ENCODE measurements around the gene C7orf57.

DNA sequence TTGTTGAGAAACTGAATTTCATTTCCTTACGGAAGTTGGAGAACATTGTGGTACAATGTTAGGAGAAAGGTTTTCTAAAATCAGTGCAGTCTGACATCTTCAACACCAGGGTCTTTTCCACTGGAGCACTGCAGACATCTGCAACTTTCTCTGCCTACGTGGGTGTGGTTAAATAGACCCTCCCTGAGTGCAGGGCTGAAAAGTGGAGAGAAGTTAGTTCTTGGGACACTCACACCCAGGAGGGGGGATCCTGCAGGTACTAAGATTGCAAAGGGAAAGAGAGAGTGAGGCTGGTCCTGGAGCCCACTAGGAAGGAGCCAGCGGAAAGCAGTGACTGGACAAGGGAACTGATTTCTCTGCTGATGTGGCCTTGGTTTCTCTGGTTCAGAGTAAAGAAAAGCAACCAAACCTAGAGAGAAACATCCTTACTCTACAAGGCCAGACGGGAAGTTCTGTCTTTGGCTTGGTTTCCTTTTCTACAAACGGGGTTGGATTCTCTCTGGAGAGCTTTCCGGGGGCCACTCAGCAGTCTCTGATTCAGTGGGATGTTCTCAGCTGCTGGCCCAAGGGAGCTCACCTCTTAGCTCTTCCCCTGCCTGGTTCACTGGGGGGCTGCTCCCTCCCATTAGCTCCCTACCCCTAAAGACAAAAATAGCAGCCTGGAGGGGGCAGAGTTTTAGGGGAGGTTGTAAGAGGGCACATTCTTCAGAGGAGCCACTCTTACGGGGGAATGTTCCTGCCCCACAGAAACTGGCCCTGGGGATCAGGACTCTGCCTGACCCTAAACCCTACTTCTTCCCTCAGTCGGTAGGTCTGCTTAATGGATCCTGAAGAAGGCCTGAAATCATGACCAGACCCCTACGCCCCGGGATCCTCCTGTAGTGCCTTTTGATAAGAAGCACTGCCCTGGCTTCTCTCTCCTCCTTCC is 56.4 kb downstream of the C7orf57 start:
- TF ChIP-seq, protein P1, sequence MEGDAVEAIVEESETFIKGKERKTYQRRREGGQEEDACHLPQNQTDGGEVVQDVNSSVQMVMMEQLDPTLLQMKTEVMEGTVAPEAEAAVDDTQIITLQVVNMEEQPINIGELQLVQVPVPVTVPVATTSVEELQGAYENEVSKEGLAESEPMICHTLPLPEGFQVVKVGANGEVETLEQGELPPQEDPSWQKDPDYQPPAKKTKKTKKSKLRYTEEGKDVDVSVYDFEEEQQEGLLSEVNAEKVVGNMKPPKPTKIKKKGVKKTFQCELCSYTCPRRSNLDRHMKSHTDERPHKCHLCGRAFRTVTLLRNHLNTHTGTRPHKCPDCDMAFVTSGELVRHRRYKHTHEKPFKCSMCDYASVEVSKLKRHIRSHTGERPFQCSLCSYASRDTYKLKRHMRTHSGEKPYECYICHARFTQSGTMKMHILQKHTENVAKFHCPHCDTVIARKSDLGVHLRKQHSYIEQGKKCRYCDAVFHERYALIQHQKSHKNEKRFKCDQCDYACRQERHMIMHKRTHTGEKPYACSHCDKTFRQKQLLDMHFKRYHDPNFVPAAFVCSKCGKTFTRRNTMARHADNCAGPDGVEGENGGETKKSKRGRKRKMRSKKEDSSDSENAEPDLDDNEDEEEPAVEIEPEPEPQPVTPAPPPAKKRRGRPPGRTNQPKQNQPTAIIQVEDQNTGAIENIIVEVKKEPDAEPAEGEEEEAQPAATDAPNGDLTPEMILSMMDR (IDR thresholded peaks at IDR 0.05) = no peak
- no peak for TF ChIP-seq POLR2AphosphoS5 (IDR thresholded peaks at IDR 0.05)
- TF ChIP-seq POLR2A (IDR thresholded peaks at IDR 0.05) = no peak
